NT2/D1 (cell line): Measurements from ENCODE around the gene C1orf21.

Experiments
- SUZ12 ChIP-seq: IDR thresholded peaks from 2 replicates; pipeline ENCODE4 v1.6.1; 2011; ENCODE audit not compliant: insufficient read length, insufficient read depth; ENCODE audit errors: extremely low read depth
- YY1 ChIP-seq: IDR thresholded peaks from 2 replicates; pipeline ENCODE4 v1.6.1; 2011; ENCODE audit not compliant: insufficient read length, insufficient read depth
- ZNF274 ChIP-seq: IDR thresholded peaks from 2 replicates; pipeline ENCODE4 v1.6.1; 2011; ENCODE audit warnings: mild to moderate bottlenecking, low read depth, low read length

GRCh38 chr1:184472136-184472535 lies 85.3 kb downstream of the C1orf21 start:
- TF ChIP-seq ZNF274: no peak
- TF ChIP-seq SUZ12: no peak
- no peak for TF ChIP-seq YY1
